IgD-negative memory B cell (primary cell): ENCODE measurements around the gene KRT2. TPM values are rescaled to one million over a fixed set of nuclear protein-coding genes. Genes with fewer than 3 reads are reported as not detected.

ENCODE experiments used
- H3K27ac Mint-ChIP-seq, 3 donors: one replicate each; pipeline ENCODE4 v1.8.0; 2020 to 2022; ENCODE audit warnings: mild to moderate bottlenecking in 3 of 3, mixed read lengths in 3 of 3, moderate library complexity in 1 of 3
- H3K27me3 Mint-ChIP-seq: one replicate; pipeline ENCODE4 v1.8.0; 2021; ENCODE audit warnings: mixed read lengths
- H3K36me3 Mint-ChIP-seq: one replicate; pipeline ENCODE4 v1.8.0; 2020; ENCODE audit warnings: mild to moderate bottlenecking, mixed read lengths
- H3K4me1 Mint-ChIP-seq, 3 donors: one replicate each; pipeline ENCODE4 v1.8.0; 2020 to 2022; ENCODE audit warnings: mixed read lengths in 3 of 3, mild to moderate bottlenecking in 1 of 3
- H3K4me3 Mint-ChIP-seq, 4 donors: one replicate each; pipeline ENCODE4 v1.8.0; 2020 to 2022; ENCODE audit warnings: mild to moderate bottlenecking in 4 of 4, mixed read lengths in 4 of 4, moderate library complexity in 3 of 4
- H3K9me3 Mint-ChIP-seq, 3 donors: one replicate each; pipeline ENCODE4 v1.8.0; 2020 to 2021; ENCODE audit warnings: mixed read lengths in 3 of 3, mild to moderate bottlenecking in 1 of 3
- polyA plus RNA-seq: library from polyadenylated mRNA; unstranded; fragments of 300-500 nt; fragmentation: Illumina TruSeq; gene quantifications from one replicate; pipeline ENCODE4 v1.2.3, GENCODE V29; 2021

Gene KRT2
- polyA plus RNA-seq, 1 donor from 2014 or later, result not detected

DNA sequence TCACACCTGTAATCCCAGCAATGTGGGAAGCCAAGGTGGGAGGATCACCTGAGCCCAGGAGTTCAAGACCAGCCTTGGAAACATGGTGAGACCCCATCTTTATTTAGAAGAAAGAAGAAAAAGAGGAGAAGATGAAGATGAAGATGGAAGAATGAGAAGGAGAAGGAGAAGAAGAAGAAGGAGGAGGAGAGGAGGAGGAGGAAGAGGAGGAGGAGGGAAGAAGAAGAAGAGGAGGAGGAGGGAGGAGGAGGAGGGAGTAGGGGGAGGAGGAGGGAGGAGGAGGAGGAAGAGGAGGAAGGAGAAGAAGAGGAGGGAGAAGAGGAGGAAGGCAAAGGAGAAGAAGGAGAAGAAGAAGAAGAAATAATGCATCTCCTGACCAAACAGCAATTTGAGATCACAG, 37.2 kb upstream of the KRT2 start:
- Mint-ChIP-seq H3K27me3 (peaks cover 35% of the 10 kb centered on the region), H3K4me3 (no peak overlapping the region), H3K4me1 (peaks cover 0 to 10% (median 9%) of the 10 kb centered on the region in 3 donors), H3K36me3 (peaks cover 7% of the 10 kb centered on the region), H3K9me3 (no peaks in the 10 kb centered on the region), H3K27ac (no peak overlapping the region)

DNA sequence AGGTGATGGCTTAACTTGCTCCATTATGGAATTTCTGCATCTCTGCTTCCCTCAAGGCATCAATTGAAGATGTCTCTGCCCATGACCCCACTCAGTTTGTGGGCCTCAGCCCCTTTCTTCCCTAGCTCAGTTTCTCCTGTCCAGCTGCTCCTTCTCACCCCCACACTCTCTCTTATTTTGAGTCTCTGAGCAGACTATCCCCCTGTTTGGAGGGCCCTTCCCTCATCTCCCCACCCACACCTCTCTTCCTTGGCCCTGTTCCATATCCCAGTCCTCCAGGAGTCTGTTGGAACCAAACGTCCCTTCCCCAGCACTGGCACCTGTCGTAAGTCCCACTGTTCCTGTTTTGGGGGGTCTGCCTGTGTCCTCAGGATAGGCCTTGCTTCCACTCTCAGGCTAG, 36.5 kb upstream of the KRT2 start:
- peaks cover 8% of the 10 kb centered on the region for H3K36me3 Mint-ChIP-seq
- no peak overlapping the region for H3K27ac Mint-ChIP-seq
- H3K4me1 Mint-ChIP-seq, result peaks cover 0 to 10% (median 9%) of the 10 kb centered on the region in 3 donors
- peaks cover 35% of the 10 kb centered on the region for H3K27me3 Mint-ChIP-seq
- H3K9me3 Mint-ChIP-seq, result no peaks in the 10 kb centered on the region
- no peak overlapping the region for H3K4me3 Mint-ChIP-seq

DNA sequence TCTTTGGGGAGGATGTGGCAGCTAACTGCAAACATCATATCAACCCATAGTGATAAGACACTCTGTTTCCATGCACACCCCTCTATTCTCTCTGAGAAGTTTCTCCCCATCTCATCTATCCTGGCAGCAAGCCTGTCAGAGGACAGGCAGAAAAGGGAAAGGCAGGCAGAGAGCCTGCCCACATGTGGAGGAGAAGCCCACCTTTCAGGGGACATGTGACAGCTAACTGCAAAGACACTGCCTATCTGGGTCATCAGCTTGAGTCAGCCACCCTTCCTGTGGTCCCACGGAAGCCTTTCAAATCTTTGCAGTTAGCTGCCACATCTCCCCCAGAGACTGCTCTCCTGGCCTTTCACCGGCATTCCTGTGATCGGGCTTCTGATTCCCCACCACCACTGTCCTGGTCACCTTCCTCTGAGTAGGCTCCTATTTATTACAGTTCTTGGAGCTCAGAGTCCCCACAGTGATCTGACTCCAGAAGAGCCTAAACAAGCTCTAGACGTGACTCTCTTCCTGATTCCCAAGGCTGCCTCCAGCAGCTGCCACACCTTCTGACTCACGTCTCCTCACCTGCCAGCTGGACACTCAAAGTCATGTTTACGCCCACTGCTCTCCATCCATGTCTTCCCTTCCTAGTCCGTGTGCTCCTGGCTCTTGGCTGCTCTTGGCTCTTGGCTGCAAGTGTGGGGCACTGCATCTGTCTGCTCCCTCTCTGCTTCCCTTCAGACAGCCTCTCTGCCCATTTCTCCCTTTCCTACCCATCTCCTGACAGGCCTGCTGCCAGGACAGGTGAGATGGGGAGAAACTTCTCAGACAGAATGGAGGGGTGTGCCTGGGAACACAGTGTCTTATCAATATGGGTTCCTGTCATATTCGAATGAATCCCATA, 35.7 kb upstream of the KRT2 start:
- no peak overlapping the region for H3K27ac Mint-ChIP-seq
- H3K9me3 Mint-ChIP-seq, result no peaks in the 10 kb centered on the region
- H3K4me3 Mint-ChIP-seq, result no peak overlapping the region
- H3K4me1 Mint-ChIP-seq, result peaks cover 0 to 9% (median 8%) of the 10 kb centered on the region in 3 donors
- H3K36me3 Mint-ChIP-seq, result peaks cover 3% of the 10 kb centered on the region
- peaks cover 31% of the 10 kb centered on the region for H3K27me3 Mint-ChIP-seq

GRCh38 chr12:52686756-52687487, 34.9 kb upstream of the KRT2 start:
- Mint-ChIP-seq H3K9me3 (no peaks in the 10 kb centered on the region), H3K4me3 (no peak overlapping the region), H3K27ac (no peak overlapping the region), H3K36me3 (peaks cover 3% of the 10 kb centered on the region), H3K4me1 (peaks cover 0 to 9% (median 7%) of the 10 kb centered on the region in 3 donors), H3K27me3 (peaks cover 27% of the 10 kb centered on the region)

GRCh38 chr12:52686063-52686462, 34.1 kb upstream of the KRT2 start:
- H3K27ac Mint-ChIP-seq, result no peak overlapping the region
- peaks cover 0 to 4% (median 3%) of the 10 kb centered on the region in 3 donors for H3K4me1 Mint-ChIP-seq
- H3K36me3 Mint-ChIP-seq, result peaks cover 3% of the 10 kb centered on the region
- H3K27me3 Mint-ChIP-seq, result peaks cover 21% of the 10 kb centered on the region
- no peaks in the 10 kb centered on the region for H3K9me3 Mint-ChIP-seq
- no peak overlapping the region for H3K4me3 Mint-ChIP-seq

DNA sequence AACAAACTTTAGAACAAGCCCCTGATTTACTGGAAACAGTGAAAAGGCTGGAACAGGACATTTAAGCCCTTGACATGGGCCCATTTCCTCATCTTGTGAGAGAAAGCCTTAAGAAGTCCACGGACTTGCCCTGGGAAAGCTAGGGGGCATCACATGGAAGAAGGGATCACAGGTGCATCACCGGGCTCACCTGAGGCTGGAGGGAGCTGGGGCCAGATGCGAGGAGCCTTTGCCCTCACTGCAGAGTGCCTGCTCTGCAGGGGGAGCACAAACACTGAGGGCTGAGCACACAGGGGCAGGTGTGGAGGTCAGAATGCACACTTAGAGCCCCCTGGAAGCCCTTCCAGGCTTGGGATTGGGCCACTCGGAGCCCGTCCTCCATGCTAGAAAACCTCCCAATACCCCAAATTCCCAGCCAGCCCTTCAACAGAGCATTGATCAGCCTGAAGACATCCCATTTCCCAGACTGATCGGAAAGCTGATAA, 33.4 kb upstream of the KRT2 start:
- Mint-ChIP-seq H3K4me3 (no peak overlapping the region), H3K27me3 (peaks cover 16% of the 10 kb centered on the region), H3K27ac (no peak overlapping the region), H3K9me3 (no peaks in the 10 kb centered on the region), H3K36me3 (peaks cover 3% of the 10 kb centered on the region), H3K4me1 (no peaks in the 10 kb centered on the region)

DNA sequence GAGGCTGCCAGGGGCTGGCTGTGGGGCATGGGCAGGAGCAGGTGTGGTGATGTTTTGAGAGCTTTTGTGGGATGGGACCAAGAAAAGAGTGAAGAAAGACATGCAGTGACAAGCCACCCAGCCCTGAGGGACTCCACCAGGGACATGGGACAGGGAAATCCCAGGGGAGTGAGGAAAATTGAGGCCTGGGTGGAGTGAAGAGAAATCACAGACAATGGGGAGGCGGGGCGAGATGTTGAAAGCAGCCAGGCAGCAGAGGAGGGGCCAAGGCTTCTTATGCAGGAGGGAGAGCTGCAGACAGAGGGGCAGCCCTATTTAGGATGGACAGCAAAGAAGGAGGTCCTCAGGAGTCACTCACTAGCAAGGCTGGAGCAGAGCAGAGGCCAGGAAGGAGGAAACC, 32.4 kb upstream of the KRT2 start:
- Mint-ChIP-seq H3K27ac (no peak overlapping the region), H3K36me3 (peaks cover 3% of the 10 kb centered on the region), H3K27me3 (peaks cover 16% of the 10 kb centered on the region), H3K4me1 (no peaks in the 10 kb centered on the region), H3K4me3 (no peak overlapping the region), H3K9me3 (peaks cover 0 to 3% (median 0%) of the 10 kb centered on the region in 3 donors)

GRCh38 chr12:52683575-52684300, 31.7 kb upstream of the KRT2 start:
- Mint-ChIP-seq H3K4me1 (no peaks in the 10 kb centered on the region), H3K27ac (no peak overlapping the region), H3K9me3 (peaks cover 0 to 3% (median 0%) of the 10 kb centered on the region in 3 donors), H3K4me3 (no peak overlapping the region), H3K27me3 (peaks cover 16% of the 10 kb centered on the region), H3K36me3 (peaks cover 2% of the 10 kb centered on the region)

DNA sequence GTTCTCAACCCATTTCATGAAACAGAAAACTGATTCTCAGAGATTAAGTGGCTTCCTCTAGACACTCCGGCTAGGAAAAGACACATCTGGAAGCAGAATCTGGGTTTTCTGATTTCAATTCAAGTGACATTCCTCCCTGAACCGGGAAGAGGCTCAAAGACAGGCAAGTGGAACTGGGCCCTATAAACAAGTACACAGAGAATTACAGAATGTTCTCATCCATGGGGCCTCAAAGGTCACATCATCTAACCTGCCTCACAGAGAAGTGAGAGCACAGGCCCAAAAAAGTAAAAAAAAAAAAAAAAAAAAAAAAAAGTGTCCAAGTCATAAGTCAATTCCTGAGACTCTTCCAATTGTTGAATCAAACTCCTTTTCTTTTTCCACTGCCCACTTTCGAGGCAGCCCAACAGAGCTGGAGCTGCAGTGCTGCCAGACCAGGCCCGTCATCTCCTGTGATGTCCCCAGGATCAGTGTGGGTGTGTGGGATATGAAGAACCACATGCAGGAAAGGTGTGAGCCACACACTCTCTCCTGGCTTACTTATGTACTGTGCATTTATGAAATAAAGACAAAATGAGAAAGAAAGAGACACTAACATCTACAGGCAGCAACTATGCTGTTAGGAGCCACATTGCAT, 31.0 kb upstream of the KRT2 start:
- Mint-ChIP-seq H3K4me3 (no peak overlapping the region), H3K36me3 (peaks cover 1% of the 10 kb centered on the region), H3K4me1 (no peaks in the 10 kb centered on the region), H3K9me3 (peaks cover 0 to 3% (median 0%) of the 10 kb centered on the region in 3 donors), H3K27ac (no peak overlapping the region), H3K27me3 (peaks cover 15% of the 10 kb centered on the region)

- Mint-ChIP-seq H3K4me1 (no peaks in the 10 kb centered on the region), H3K27me3 (peaks cover 10% of the 10 kb centered on the region), H3K4me3 (no peak overlapping the region), H3K9me3 (peaks cover 0 to 3% (median 0%) of the 10 kb centered on the region in 3 donors), H3K27ac (no peak overlapping the region), H3K36me3 (peaks cover 1% of the 10 kb centered on the region)
Observed at GRCh38 chr12:52682381-52682660, 30.3 kb upstream of the KRT2 start.

- H3K4me1 Mint-ChIP-seq, result no peaks in the 10 kb centered on the region
- peaks cover 1% of the 10 kb centered on the region for H3K36me3 Mint-ChIP-seq
- H3K27ac Mint-ChIP-seq, result no peak overlapping the region
- peaks cover 0 to 3% (median 0%) of the 10 kb centered on the region in 3 donors for H3K9me3 Mint-ChIP-seq
- H3K4me3 Mint-ChIP-seq, result no peak overlapping the region
- H3K27me3 Mint-ChIP-seq, result peaks cover 7% of the 10 kb centered on the region
Observed at GRCh38 chr12:52681526-52682380, 29.7 kb upstream of the KRT2 start.

DNA sequence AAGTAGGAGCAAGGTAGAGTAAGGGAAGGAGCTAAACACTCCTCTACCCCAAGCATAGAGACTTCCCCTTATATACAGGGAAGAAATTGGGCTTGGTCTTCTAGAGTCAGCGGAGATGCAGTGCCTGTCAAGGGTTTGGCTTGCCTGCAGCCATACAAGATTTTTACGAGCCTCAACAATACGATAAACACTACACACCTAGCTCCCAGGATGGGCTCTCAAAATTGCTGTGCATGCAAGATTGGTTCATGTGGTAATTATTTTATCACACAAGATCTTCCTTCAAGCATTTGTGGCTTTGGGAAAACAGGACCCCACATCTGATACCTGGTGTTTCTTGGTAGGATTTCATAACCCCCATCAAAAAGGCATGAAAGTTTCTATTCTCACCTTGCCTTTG, 28.4 kb upstream of the KRT2 start, which contains the start of gene KRT1:
Gene KRT1 (minus strand): TSS at position 45 of the 400 bp plus-strand sequence. CDS start 59 bp downstream, outside the sequence.
- Mint-ChIP-seq H3K4me3 (no peak within 1 kb of the TSS), H3K27ac (no peak within 1 kb of the TSS), H3K27me3 (peaks cover 10% of the 10 kb centered on the region), H3K9me3 (peaks cover 0 to 3% (median 0%) of the 10 kb centered on the region in 3 donors), H3K4me1 (no peaks in the 10 kb centered on the region), H3K36me3 (peaks cover 1% of the 10 kb centered on the region)

GRCh38 chr12:52679875-52680274, 27.9 kb upstream of the KRT2 start:
- Mint-ChIP-seq H3K4me3 (no peak overlapping the region), H3K4me1 (no peaks in the 10 kb centered on the region), H3K27ac (no peak overlapping the region), H3K27me3 (peaks cover 9% of the 10 kb centered on the region), H3K9me3 (peaks cover 0 to 3% (median 0%) of the 10 kb centered on the region in 3 donors), H3K36me3 (peaks cover 1% of the 10 kb centered on the region)

GRCh38 chr12:52677671-52678070, 25.7 kb upstream of the KRT2 start:
- Mint-ChIP-seq H3K4me3 (no peak overlapping the region), H3K36me3 (no peaks in the 10 kb centered on the region), H3K27me3 (peaks cover 7% of the 10 kb centered on the region), H3K9me3 (peaks cover 0 to 3% (median 0%) of the 10 kb centered on the region in 3 donors), H3K4me1 (no peaks in the 10 kb centered on the region), H3K27ac (no peak overlapping the region)
